Measurements from ENCODE around the gene CAB39L.
A peak's percentile ranks its signal among the peaks of the same experiment; 100 is the strongest.

Gene CAB39L

DNA sequence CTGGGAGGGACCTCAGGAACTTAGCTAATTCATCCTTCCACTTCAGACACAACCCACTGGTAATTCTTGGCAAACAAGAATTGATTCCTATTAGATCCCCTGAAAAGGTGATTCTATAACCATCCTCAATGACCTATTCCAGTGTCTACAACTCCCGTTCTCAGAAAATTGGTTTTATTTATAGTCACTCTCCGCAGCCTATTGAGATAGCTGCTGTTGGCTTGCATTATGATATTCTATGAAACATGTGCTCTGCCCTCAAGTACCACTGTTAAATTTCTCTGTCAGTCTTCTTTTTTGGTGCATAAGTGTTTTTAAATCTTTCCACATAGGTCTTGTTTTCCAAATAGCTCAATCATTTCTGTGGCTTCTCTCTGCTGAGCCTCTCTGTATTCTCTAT, 121.2 kb downstream of the CAB39L start:
- H3K4me3 Mint-ChIP-seq, result no peak overlapping the region
- H3K4me1 Mint-ChIP-seq, result peaks cover 14% of the 10 kb centered on the region
- ATAC-seq, result no peak
- H3K9me3 Mint-ChIP-seq, result no peaks in the 10 kb centered on the region
- no peak overlapping the region for H3K27ac Mint-ChIP-seq
- H3K27me3 Mint-ChIP-seq, result no peaks in the 10 kb centered on the region
- no peak for DNase-seq

DNA sequence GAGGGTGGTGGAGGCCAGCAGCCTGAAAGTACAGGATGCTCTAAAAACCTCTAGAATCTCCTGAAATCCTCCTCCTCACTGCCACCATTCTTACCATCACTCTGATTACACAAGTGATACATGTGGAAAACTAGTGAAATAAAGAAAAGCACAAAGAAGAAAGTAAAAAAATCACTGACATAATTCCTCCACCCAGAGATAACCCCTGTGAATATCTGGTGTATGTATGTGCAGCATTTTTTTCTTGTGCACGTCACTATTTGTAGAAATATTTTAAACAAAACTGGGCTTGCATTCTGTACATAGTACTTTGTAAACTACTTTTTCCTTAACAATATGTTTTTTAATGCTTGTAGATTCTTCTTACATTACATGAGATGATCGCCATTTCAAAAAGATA, 122.9 kb downstream of the CAB39L start:
- Mint-ChIP-seq H3K4me1 (peaks cover 14% of the 10 kb centered on the region), H3K4me3 (no peak overlapping the region), H3K27ac (peak overlapping the region in 1 of 2 donors; percentile 62), H3K9me3 (no peaks in the 10 kb centered on the region), H3K27me3 (no peaks in the 10 kb centered on the region)
- DNase-seq (no peak), ATAC-seq (no peak)

DNA sequence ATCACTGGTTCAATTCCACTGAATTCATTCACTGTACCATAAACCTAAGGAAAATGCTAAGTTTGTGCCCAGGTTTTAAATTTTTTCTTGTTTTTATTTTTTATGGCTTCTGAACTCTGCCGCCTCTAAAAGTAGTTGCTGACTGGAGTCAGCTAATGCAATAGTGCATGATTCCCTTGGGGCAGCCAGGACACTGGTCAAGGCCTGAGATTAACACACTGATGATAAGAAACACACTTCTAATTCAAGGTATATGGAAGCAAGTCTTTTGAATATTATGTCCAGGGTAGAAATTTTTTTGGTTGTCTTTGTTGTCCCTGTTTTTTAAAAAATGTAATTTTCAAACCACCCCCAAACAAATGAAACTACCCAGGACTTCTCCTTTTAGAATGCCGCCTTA, 123.9 kb downstream of the CAB39L start:
- Mint-ChIP-seq H3K27ac (no peak overlapping the region), H3K4me3 (no peak overlapping the region), H3K4me1 (peaks cover 14% of the 10 kb centered on the region), H3K27me3 (no peaks in the 10 kb centered on the region), H3K9me3 (no peaks in the 10 kb centered on the region)
- no peak for ATAC-seq
- no peak for DNase-seq

DNA sequence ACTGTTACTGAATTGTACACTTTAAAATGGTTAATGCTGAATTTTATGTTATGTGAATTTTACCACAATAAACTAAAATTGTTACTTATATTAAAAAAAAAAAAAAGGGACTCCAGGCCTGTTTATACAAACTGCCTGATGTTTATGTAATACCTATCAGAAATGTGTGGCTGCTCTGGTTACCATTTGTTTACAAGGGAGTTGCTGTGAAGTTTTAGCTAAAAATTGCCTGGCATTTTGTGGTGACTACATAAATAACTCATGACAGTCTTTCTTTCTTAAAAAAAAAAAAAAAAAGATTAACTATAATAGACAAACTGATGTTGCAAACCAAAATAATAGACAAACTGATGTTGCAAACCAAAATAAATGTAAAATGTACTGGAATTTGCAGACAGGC, 124.3 kb downstream of the CAB39L start:
- no peaks in the 10 kb centered on the region for H3K27me3 Mint-ChIP-seq
- peaks cover 14% of the 10 kb centered on the region for H3K4me1 Mint-ChIP-seq
- H3K27ac Mint-ChIP-seq, result no peak overlapping the region
- ATAC-seq, result no peak
- no peaks in the 10 kb centered on the region for H3K9me3 Mint-ChIP-seq
- H3K4me3 Mint-ChIP-seq, result no peak overlapping the region
- DNase-seq, result no peak

DNA sequence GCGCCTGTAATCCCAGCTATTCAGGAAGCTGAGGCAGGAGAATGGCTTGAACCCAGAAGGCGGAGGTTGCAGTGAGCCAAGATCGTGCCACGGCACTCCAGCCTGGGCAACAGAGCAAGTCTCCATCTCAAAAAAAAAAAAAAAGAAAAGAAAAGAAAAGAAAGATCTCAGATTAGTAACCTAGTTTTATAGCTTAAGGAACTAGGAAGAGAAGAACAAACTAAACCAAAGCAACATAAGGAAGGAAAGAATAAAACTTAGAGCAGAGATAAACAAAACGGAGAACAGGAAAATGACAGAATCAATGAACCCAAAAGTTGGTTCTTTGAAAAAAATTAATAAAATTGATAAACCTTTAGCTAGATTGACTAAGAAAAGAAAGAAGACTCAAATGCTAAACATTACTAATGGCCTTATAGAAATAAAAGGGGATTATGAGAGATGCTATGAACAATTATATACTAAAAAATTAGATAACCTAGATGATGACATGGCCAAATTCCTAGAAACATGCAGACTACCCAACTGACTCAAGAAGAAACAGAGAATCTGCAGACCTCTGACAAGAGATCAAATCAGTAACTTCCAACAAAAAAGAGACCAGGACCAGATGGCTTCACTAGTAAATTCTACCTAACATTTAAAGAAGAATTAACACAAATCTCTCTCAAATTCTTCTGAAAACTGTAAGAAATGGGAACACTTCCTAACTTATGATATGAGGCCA, 127.9 kb downstream of the CAB39L start:
- Mint-ChIP-seq H3K27ac (no peak overlapping the region), H3K27me3 (no peaks in the 10 kb centered on the region), H3K9me3 (no peaks in the 10 kb centered on the region), H3K4me1 (peaks cover 17% of the 10 kb centered on the region), H3K4me3 (no peak overlapping the region)
- no peak for ATAC-seq
- no peak for DNase-seq

DNA sequence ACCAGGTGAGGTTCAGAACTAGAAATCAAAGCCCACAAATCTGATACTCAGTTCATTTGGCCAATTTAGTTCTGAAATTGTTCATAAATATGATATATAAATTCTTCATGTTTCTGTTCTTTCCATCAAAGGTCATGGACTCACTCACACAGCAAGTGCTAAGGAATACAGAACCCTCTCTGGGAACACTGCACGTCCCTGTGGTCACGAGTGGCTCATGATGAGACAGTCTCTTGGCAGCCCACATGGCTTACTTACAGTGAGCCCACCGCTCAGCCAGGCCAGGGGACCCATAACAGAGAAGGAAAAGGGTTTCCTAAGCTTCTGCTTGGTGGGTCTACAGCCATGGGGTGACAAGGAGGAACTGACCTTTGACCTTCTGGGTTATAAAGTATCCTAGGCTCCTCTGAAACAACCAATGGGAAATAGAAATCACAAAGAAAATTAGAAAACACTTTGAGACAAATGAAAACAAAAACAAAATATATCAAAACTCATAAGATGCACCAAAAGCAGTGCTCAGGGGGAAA, 128.8 kb downstream of the CAB39L start:
- Mint-ChIP-seq H3K27ac (no peak overlapping the region), H3K9me3 (no peaks in the 10 kb centered on the region), H3K4me1 (peaks cover 10% of the 10 kb centered on the region), H3K27me3 (no peaks in the 10 kb centered on the region), H3K4me3 (no peak overlapping the region)
- no peak for DNase-seq
- no peak for ATAC-seq

DNA sequence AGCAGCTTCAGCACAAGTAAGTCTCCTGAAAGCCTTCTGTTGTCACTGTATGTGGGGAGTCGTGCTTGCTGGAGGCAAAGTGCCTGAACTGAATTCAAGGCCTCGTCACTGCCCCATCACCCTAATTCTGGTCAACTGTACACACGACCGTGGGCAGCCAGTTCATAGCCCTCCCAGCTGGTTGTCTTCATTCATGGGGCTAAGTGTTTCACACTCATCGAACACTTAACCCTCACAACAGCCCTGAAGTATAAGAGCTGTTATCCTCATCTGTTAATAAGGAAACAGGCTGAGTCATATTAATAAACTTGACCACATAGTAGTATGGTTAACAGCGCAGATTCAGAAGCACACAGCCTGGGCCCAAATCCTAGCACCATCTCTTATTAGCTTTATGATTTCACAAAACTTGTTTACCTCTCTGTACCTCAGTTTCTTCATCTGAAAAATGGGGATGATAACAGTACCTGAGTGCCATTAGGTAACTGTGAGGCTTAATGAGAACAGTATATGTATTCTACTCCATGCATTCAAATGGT, 129.5 kb downstream of the CAB39L start:
- peaks cover 10% of the 10 kb centered on the region for H3K4me1 Mint-ChIP-seq
- H3K27me3 Mint-ChIP-seq, result no peaks in the 10 kb centered on the region
- no peaks in the 10 kb centered on the region for H3K9me3 Mint-ChIP-seq
- DNase-seq, result no peak
- H3K27ac Mint-ChIP-seq, result no peak overlapping the region
- ATAC-seq, result no peak
- no peak overlapping the region for H3K4me3 Mint-ChIP-seq

DNA sequence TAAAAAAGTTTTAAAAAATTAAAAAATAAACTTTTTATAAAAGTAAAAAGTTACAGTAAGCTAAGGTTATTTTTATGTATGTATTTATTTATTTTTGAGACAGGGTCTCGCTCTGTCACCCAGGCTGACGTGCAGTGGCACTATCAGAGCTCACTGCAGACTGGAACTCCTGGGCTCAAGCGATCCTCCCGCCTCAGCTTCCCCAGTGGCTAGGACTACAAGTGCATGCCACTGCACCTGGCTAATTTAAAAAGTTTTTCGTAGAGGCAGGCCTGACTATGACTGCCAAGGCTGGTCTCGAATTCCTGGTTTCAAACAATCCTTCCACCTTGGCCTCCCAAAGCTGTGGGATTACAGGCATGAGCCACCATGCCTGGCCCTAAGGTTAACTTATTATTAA, 132.0 kb downstream of the CAB39L start:
- no peaks in the 10 kb centered on the region for H3K27me3 Mint-ChIP-seq
- H3K4me3 Mint-ChIP-seq, result no peak overlapping the region
- H3K9me3 Mint-ChIP-seq, result no peaks in the 10 kb centered on the region
- H3K4me1 Mint-ChIP-seq, result peaks cover 10% of the 10 kb centered on the region
- no peak for DNase-seq
- H3K27ac Mint-ChIP-seq, result no peak overlapping the region
- ATAC-seq, result no peak

DNA sequence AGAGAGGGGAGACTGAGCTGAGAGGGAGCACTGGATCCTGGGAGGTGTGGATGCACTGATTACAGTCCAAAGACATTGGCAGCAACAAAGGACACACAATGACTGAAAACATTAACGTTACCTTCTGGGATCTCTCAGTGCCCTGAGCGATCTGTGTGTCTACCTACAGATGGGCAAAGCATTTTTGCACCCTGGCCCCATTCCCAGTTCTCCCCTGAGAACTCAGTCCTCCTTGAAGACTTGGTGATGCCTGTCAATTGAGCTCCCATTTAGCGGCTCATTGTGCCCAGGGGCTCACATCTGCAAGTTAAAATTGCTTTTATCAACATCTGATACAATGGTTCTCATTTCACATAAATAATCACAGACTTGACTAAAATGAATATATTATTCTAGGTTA, 133.6 kb downstream of the CAB39L start:
- Mint-ChIP-seq H3K4me3 (no peak overlapping the region), H3K9me3 (no peaks in the 10 kb centered on the region), H3K27me3 (no peaks in the 10 kb centered on the region), H3K27ac (no peak overlapping the region), H3K4me1 (peaks cover 10% of the 10 kb centered on the region)
- no peak for DNase-seq
- ATAC-seq, result no peak

DNA sequence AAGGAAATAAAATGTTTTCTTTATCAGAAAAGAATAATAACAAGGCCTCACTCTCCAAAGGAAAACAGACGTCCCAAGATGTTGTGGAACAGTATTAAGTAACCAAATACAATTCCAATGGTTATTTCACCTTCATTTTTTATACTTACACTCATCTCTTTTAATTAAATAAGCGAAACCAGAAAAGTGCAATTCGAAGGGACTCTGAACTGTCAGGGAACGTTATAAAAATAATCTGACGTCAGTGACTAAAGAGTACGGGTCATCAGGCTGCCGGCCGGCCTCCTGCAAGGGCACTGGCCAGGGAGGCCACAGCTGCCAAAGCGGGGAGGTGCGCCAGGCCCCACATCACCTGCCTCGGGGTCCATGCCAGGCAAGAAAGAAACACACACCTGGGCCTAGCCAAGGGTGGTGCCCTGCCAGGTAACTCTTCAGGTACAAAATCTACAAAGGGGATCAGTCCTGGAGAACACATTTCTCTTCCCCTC, 134.9 kb downstream of the CAB39L start:
- H3K9me3 Mint-ChIP-seq, result no peaks in the 10 kb centered on the region
- DNase-seq, result no peak
- H3K4me3 Mint-ChIP-seq, result no peak overlapping the region
- no peaks in the 10 kb centered on the region for H3K27me3 Mint-ChIP-seq
- ATAC-seq, result no peak
- peak overlapping the region in 1 of 2 donors; percentile 34 for H3K27ac Mint-ChIP-seq
- peaks cover 5% of the 10 kb centered on the region for H3K4me1 Mint-ChIP-seq

DNA sequence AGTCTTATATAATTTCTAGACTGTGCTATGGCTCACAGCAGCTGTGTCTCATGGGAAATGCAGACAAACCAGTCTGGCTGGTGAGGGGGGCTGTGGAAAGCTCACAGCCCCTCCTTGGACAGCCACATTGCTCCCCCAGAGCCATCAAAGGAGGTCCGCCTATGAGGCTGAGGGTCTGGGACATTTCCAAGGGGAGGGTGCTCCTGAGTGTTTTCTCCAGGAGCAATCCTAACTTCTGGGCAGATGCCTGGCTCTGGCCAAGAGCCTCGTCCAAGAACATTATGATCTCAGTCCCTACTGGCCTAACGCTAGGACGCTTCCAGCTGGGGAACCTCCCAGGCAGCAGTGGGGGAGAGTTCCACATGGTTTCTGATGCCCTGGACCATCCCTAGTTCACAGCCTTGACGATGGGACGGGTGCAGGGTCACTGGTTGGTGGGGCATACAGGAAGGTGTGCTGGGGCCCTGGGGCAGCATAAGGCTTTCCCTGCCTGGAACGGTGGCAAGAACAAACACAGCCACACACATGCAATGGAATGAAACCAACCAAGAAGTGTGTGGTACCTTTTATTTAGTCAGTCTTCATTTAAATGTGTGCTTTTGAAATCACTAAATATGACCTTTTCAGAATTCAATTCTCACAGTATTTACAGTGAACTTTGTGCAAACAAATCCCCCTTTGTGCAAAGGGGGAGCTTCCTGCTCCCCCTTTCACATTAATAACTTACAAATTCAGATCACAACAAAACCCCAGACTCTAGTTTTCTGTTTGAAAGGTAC, 135.6 kb downstream of the CAB39L start:
- Mint-ChIP-seq H3K4me3 (no peak overlapping the region), H3K27me3 (no peaks in the 10 kb centered on the region), H3K9me3 (no peaks in the 10 kb centered on the region), H3K4me1 (no peaks in the 10 kb centered on the region), H3K27ac (peak overlapping the region in 1 of 2 donors; percentile 71)
- no peak for ATAC-seq
- no peak for DNase-seq

DNA sequence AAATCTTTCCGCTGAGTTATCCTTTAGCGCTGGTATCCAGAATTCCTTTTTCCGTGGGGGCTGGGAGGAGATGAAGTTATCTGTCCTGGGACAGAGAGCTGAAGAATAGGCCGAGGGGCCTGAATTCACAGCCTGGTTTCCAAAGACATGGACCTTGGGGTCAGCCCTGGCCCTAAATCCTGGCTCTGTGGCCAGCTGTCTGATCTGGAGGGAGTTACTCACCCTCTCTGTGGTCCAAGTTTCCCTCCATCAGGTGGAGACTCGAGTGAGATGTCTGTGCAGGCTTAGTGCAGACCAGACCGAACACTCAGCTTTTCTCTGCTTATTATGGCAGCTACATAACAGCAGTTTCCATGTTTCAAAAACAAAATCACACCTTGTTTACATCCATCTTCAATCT, 136.5 kb downstream of the CAB39L start:
- Mint-ChIP-seq H3K4me3 (no peak overlapping the region), H3K27ac (no peak overlapping the region), H3K4me1 (peaks cover under 1% of the 10 kb centered on the region), H3K9me3 (no peaks in the 10 kb centered on the region), H3K27me3 (no peaks in the 10 kb centered on the region)
- DNase-seq (no peak), ATAC-seq (no peak)

DNA sequence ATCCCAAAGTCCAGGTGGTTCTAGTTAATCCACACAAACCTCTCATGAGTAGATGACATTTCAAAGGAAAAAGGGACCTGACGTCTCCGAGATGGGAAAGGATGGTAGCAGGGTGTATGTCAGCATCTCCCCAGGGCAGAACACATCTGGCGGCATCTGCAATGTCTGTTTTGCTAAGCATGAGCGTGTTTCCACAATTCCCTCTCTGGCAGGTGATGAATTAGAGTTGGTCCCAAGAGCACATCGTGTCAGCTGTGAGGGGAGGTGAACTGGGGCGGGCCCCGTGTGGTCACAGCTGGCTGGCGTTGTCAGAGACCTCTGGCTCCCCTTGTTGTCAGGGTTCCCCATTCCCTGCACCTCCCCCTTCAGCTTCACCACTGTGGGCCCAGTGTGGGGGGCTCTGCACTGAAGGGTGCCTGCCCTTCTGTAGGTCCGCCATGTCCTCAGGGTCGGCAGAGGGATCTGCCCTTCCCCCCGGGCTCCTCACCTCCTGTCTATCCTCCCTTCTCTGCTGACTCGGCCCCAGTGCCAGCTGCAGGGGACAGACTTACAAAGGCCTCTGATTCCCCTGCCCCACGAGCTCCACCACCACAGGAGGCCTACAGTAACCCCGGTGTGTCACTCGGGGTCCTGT, 138.0 kb downstream of the CAB39L start:
- H3K27ac Mint-ChIP-seq, result no peak overlapping the region
- no peak for ATAC-seq

DNA sequence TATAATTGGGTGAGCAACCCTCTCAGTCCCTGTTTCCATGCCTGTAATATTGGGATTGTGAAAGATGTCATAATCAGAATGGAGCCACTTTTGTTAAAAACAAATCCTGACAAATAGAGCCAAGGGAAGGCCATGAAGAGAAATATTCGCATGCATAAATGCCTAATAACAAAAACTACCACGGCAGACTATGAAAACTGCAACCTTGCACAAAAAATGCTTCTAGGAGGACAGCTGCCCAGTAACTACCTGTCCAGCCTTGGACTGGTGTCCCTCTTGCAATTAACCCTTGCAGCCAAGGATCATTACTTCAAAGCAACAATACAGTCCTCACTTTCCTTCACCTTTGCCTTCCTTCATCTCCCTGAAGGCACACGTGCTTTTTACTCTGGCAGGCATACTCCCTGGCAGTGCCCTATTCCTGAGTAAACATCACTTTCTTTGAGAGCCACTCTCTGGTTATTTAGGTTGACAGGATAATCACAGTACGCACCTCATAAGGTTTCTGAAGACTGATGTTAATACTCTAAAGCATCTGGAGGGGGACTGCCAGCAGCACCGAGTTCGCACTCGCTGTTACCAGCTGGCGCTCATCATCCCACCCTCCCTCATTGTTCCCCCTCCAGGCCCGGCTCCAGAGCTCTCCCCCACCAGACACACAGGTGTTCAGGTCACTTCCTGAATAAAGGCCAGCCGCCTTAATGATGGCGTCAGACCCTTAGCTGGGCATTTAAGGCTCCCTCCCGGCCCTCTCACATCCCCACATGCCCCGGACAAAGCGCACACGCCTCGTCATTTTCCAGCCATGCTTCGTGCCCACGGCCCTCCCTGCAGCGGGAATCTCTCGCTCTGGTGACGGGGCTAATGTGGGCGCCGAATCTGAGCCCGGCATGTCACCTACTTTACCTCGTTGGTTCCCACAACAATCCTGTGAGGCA, 138.8 kb downstream of the CAB39L start:
- DNase-seq, result no peak
- Mint-ChIP-seq H3K4me1 (peaks cover 15% of the 10 kb centered on the region), H3K4me3 (no peak overlapping the region), H3K27ac (peak overlapping the region in 1 of 2 donors; percentile 74), H3K27me3 (no peaks in the 10 kb centered on the region), H3K9me3 (no peaks in the 10 kb centered on the region)
- ATAC-seq, result no peak

More for the DNA sequence above, 138.0 kb downstream of the CAB39L start:
- Mint-ChIP-seq H3K27me3 (no peaks in the 10 kb centered on the region), H3K4me1 (peaks cover 15% of the 10 kb centered on the region), H3K9me3 (no peaks in the 10 kb centered on the region), H3K4me3 (no peak overlapping the region)
- DNase-seq, result no peak

DNA sequence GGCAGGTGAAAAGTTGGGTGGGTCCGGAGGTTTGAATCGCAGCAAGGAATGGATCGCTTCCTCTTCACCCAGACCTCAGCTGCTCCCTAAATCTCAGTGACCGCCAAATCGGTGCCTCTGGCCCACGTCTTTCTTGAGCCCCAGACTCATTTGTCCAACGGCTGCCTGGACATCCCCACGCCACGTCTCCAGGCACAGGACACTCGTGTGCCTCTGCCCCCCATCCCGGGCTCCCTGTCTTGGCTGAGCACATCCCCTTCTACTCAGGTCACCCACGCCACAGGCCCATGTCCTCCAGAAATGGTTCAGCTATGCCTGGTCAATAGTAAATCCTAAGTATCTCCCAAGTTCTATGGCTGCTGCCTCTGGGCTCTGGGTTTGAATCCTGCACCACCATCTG, 139.5 kb downstream of the CAB39L start:
- no peak for ATAC-seq
- no peak for DNase-seq
- H3K4me3 Mint-ChIP-seq, result no peak overlapping the region
- peaks cover 15% of the 10 kb centered on the region for H3K4me1 Mint-ChIP-seq
- H3K9me3 Mint-ChIP-seq, result no peaks in the 10 kb centered on the region
- H3K27me3 Mint-ChIP-seq, result no peaks in the 10 kb centered on the region
- no peak overlapping the region for H3K27ac Mint-ChIP-seq
